Central memory CD8-positive, alpha-beta T cell (primary cell): Measurements from ENCODE around the gene CASK.

Source experiments
- ATAC-seq: fragments of 150-1000 bp; cut with Tn5 transposase; replicated peaks from 2 replicates; pipeline ENCODE4 v1.10.0; 2022; ENCODE audit warnings: mild to moderate bottlenecking, moderate FRiP score, moderate number of reproducible peaks; ENCODE audit not compliant: poor library complexity, severe bottlenecking; ENCODE audit errors: extremely low read depth
- DNase-seq, 2 donors: peaks; one replicate each; pipeline ENCODE4 v3.0.0; 2021; ENCODE audit warnings: low spot score in 2 of 2
- H3K27ac Mint-ChIP-seq: one replicate; pipeline ENCODE4 v1.8.0; 2022; ENCODE audit warnings: low read depth, mild to moderate bottlenecking, moderate library complexity, mixed read lengths
- H3K27me3 Mint-ChIP-seq: one replicate; pipeline ENCODE4 v1.8.0; 2022; ENCODE audit warnings: mixed read lengths
- H3K36me3 Mint-ChIP-seq: one replicate; pipeline ENCODE4 v1.8.0; 2022; ENCODE audit warnings: mild to moderate bottlenecking, moderate library complexity, mixed read lengths; ENCODE audit not compliant: insufficient read depth
- H3K4me1 Mint-ChIP-seq: one replicate; pipeline ENCODE4 v1.8.0; 2022; ENCODE audit warnings: mixed read lengths
- H3K4me3 Mint-ChIP-seq: one replicate; pipeline ENCODE4 v1.8.0; 2022; ENCODE audit warnings: mild to moderate bottlenecking, moderate library complexity, mixed read lengths
- H3K9me3 Mint-ChIP-seq: one replicate; pipeline ENCODE4 v1.8.0; 2022; ENCODE audit warnings: mixed read lengths

CASK gene

DNA sequence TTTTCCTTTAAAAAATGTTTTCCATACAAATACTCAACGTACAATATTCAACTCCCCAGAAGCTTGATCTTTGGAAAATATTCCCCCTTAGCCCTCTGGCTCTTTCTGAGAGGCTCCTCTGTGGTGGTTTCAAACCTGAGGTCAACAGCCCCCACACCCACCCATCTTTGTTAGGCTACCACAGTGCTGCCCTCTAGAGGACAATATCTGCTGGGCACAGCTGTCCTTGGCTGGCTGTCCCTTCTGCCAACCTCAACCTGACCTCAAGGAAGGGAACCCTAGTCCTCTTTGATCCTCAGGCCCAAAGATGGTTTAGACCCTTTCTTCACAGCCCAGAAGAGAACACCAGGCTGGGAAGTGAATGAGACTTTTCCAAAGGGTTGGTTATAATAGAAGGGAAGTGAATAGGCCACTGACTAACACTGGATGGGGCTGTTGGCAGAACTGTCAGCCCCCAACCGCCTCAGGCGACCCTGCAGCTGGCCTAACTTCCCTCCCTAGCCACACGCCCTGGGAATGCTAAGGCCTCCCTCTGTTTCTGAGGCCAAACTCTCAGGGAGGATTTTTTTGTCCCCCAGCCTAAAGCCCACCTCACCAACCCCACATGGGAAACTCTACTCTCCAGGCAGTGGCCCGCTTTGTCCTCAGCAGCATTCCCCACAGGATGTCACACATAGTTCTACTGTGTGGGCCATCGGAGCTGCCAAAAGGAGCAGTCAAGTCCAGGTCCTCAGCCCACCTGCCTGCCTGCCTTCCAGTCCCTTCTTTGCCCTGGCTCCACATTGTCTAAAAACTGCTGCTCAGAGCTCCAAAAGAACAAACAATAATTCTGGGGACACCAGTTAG, 441.9 kb downstream of the CASK start:
- H3K27ac Mint-ChIP-seq = no peak overlapping the region
- DNase-seq (no peak), ATAC-seq (no peak)
- no peaks in the 10 kb centered on the region for H3K27me3 Mint-ChIP-seq
- H3K4me3 Mint-ChIP-seq = no peak overlapping the region
- H3K9me3 Mint-ChIP-seq = no peaks in the 10 kb centered on the region
- H3K36me3 Mint-ChIP-seq = no peaks in the 10 kb centered on the region
- no peaks in the 10 kb centered on the region for H3K4me1 Mint-ChIP-seq

DNA sequence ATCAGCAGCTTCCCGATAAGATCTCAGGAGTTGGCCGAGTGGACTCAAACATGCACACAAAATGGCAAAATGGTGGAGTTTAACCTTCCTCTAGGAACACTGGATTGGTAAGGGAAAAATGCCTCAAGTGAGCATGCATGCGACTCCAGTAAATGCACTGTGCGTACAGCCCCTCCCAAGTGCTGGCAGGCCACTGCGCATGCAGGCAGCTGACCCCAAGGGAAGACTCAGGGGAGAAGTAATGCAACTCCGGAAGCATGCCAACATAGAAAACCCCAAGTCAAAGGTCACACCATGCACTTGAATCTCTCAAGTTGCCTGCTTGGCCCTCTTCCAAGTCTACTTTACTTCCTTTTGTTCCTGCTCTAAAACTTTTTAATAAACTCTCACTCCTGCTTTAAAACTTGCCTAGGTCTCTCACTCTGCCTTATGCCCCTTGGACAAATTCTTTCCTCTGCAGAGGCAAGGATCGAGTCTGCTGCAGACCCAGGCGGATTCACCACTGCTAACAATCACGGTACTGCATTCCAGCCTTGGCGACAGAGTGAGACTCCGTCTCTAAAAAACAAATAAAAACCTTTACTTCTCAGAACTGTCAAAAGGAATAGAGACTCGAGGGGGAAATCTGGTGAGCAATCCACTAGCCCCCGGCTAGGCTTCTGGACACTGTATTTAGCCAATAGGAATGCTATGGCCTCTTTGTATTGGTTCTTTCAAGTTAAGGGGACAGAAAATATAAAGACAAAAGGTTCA, 442.7 kb downstream of the CASK start:
- ATAC-seq (no peak), DNase-seq (no peak)
- Mint-ChIP-seq H3K27ac (no peak overlapping the region), H3K9me3 (no peaks in the 10 kb centered on the region), H3K4me3 (no peak overlapping the region), H3K27me3 (no peaks in the 10 kb centered on the region), H3K36me3 (no peaks in the 10 kb centered on the region), H3K4me1 (no peaks in the 10 kb centered on the region)

DNA sequence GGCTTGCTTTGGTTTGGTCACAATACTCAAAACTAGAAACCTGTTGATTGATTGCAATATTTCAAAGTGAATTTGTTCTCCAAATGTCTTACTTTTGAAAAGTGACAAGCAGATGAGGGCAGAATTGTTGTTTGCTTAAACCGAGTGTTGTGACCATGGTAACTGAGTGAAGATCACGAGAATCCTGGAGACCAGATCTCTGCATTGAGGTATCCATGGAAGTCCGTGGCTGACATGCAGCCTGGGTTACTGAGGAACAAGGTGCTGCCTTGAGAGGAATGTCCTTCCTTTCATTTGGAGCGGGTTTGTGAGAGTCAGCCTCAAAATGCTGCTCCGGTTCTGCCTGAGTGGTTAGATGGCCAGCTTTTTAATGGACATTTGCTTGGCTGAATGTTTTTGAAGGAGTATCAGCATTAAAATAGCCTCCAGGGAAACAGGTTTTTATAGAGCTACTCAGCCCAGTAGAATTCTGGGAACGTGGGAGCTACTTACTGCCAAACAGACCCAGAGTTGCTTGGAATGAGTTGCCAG, 444.9 kb downstream of the CASK start:
- Mint-ChIP-seq H3K36me3 (no peaks in the 10 kb centered on the region), H3K4me1 (no peaks in the 10 kb centered on the region), H3K27me3 (no peaks in the 10 kb centered on the region), H3K9me3 (no peaks in the 10 kb centered on the region), H3K4me3 (no peak overlapping the region), H3K27ac (no peak overlapping the region)
- DNase-seq (no peak), ATAC-seq (no peak)

GRCh38 chrX:41475591-41476241, 447.6 kb downstream of the CASK start:
- Mint-ChIP-seq H3K4me1 (no peaks in the 10 kb centered on the region), H3K27ac (no peak overlapping the region), H3K9me3 (no peaks in the 10 kb centered on the region), H3K36me3 (peaks cover 2% of the 10 kb centered on the region), H3K27me3 (no peaks in the 10 kb centered on the region), H3K4me3 (no peak overlapping the region)
- no peak for DNase-seq
- ATAC-seq = no peak

DNA sequence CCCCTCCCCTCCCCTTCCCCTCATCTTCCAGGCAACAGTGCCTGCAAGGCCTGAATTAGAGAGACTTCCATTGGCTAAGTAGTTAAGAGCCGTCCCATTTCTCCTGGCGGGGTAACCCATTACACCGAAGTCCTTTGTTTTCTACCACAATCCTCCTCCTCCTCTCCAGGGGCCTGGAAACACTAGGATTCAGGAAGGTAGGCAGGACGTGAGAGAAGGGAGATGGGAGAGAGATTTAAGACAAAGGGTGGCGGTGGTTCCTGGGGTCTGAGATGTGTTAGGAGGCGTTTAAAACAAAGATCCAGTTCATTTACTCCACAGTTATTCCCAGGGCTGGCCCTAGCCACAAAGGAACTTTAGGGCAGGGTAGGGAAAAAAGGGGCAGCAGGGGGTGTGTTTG, 448.2 kb downstream of the CASK start:
- Mint-ChIP-seq H3K4me3 (no peak overlapping the region), H3K36me3 (peaks cover 2% of the 10 kb centered on the region), H3K4me1 (no peaks in the 10 kb centered on the region), H3K27me3 (no peaks in the 10 kb centered on the region), H3K27ac (no peak overlapping the region), H3K9me3 (no peaks in the 10 kb centered on the region)
- DNase-seq (no peak), ATAC-seq (no peak)

GRCh38 chrX:41474726-41475100, 448.6 kb downstream of the CASK start:
- Mint-ChIP-seq H3K9me3 (no peaks in the 10 kb centered on the region), H3K4me1 (no peaks in the 10 kb centered on the region), H3K4me3 (no peak overlapping the region), H3K27me3 (no peaks in the 10 kb centered on the region), H3K36me3 (peaks cover 2% of the 10 kb centered on the region), H3K27ac (no peak overlapping the region)
- ATAC-seq (no peak), DNase-seq (no peak)

DNA sequence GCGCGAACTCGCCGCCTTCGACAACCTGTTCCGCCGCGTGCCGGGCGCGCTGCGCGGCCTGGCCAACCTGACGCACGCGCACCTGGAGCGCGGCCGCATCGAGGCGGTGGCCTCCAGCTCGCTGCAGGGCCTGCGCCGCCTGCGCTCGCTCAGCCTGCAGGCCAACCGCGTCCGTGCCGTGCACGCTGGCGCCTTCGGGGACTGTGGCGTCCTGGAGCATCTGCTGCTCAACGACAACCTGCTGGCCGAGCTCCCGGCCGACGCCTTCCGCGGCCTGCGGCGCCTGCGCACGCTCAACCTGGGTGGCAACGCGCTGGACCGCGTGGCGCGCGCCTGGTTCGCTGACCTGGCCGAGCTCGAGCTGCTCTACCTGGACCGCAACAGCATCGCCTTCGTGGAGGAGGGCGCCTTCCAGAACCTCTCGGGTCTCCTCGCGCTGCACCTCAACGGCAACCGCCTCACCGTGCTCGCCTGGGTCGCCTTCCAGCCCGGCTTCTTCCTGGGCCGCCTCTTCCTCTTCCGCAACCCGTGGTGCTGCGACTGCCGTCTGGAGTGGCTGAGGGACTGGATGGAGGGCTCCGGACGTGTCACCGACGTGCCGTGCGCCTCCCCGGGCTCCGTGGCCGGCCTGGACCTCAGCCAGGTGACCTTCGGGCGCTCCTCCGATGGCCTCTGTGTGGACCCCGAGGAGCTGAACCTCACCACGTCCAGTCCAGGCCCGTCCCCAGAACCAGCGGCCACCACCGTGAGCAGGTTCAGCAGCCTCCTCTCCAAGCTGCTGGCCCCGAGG, 449.2 kb downstream of the CASK start:
- Mint-ChIP-seq H3K9me3 (no peaks in the 10 kb centered on the region), H3K4me3 (no peak overlapping the region), H3K27me3 (no peaks in the 10 kb centered on the region), H3K36me3 (peaks cover 2% of the 10 kb centered on the region), H3K27ac (no peak overlapping the region), H3K4me1 (no peaks in the 10 kb centered on the region)
- ATAC-seq (no peak), DNase-seq (no peak)

DNA sequence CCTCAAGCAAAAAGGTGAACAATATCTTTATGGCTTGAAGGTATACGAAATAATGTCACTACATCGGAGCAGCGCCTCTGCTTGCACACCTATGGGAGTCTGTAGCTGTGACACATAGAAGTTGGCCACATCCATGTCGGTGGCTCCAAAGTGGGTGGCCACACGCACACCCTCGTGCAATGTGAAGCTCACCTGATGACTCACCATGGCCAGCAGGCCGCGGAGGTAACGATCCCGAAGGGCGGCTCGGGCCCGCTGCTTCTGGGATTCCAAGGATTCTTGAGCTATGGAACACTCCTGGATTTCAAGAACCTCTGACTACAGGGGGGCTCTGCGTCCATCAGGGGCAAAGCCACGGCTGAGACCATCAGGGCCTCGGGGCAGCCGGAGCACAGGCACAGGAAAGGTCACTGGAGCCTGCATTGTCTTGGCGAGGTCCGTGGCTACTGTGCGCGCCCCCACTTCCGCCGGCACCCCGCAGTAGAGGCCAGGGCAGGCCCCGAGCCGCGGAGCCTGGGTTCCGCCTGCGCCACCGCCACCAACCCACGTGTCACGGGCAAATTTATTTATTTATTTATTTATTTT, 451.0 kb downstream of the CASK start:
- DNase-seq (no peak), ATAC-seq (no peak)
- H3K27me3 Mint-ChIP-seq = no peaks in the 10 kb centered on the region
- no peaks in the 10 kb centered on the region for H3K4me1 Mint-ChIP-seq
- no peak overlapping the region for H3K4me3 Mint-ChIP-seq
- no peaks in the 10 kb centered on the region for H3K9me3 Mint-ChIP-seq
- no peak overlapping the region for H3K27ac Mint-ChIP-seq
- peaks cover 2% of the 10 kb centered on the region for H3K36me3 Mint-ChIP-seq

GRCh38 chrX:41471786-41472185, 451.6 kb downstream of the CASK start:
- Mint-ChIP-seq H3K27ac (no peak overlapping the region), H3K4me3 (no peak overlapping the region), H3K9me3 (no peaks in the 10 kb centered on the region), H3K36me3 (peaks cover 2% of the 10 kb centered on the region), H3K4me1 (no peaks in the 10 kb centered on the region), H3K27me3 (no peaks in the 10 kb centered on the region)
- no peak for DNase-seq
- ATAC-seq = no peak

DNA sequence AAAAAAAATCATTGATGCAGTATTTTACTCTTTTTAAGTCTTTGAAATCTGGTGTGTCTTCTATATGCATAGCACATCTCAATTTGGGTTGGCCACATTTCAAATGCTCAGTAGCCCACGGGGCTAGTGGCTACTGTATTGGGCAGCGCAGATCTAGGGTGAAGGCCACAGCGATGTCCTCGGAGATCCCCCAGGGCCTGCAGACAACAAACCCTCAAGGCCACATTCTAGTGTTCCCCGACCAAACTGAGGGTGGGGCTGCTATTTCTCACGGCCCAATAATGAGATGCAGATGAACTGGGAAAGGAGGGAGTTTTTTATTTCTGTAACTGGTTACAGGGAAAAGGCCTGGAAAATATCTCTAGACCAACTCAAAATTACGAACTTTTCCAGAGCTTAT, 452.6 kb downstream of the CASK start:
- Mint-ChIP-seq H3K4me3 (no peak overlapping the region), H3K36me3 (peaks cover 2% of the 10 kb centered on the region), H3K27ac (no peak overlapping the region), H3K4me1 (no peaks in the 10 kb centered on the region), H3K9me3 (no peaks in the 10 kb centered on the region), H3K27me3 (no peaks in the 10 kb centered on the region)
- no peak for ATAC-seq
- DNase-seq = no peak

DNA sequence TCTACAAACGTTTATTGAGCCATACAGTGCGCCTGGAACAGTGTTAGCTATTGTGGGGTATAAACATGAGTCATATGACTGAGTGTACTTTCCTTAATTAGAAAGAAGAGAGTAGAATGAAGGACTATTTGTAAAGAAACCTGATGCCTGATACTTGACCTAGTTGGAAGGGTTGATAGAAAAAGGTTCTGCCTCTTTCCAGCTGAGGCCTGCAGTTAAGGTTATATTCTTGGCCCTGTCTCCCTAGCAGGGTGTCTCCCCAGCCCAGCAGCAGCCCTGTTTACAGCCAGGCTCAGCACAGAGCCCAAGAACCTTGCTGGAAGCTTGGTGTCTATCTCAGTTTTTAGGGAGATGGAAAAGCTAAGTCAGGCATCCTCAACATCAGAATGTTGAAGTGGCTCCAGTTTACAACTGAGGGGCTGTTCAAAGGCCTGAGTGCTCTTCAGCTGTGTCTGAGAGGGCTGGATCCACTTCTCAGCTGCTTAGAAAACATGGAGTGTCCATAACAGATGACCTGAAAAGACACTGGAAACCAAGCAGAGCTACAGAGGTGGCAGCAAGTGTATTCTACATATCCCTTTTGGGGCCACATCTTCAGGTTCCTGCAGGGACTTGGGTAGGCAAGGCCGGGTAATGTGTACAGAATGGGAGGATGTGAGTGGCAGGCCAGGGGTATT, 454.6 kb downstream of the CASK start:
- no peak for DNase-seq
- Mint-ChIP-seq H3K4me1 (no peaks in the 10 kb centered on the region), H3K36me3 (peaks cover 2% of the 10 kb centered on the region), H3K4me3 (no peak overlapping the region), H3K27ac (no peak overlapping the region), H3K27me3 (no peaks in the 10 kb centered on the region), H3K9me3 (no peaks in the 10 kb centered on the region)
- ATAC-seq = no peak
